GM11168 (cell line): ENCODE measurements around the gene ST8SIA1.
"Not testable (repeated sequence)": the region's sequence is repeated elsewhere in the genome, so short reads cannot be mapped to it uniquely, and the experiment has no call there.

Experiments
- in situ Hi-C: fragments of 300-500 bp; cut with MboI; formaldehyde crosslinking; loops from one replicate; pipeline ENCODE4 v1.12.0; 2022; ENCODE audit warnings: low sequenced_read_pairs; ENCODE audit not compliant: unreplicated experiment

Gene ST8SIA1

GRCh38 chr12:22201101-22201500 lies 133.4 kb downstream of the ST8SIA1 start:
- in situ Hi-C loops, result no loop called here

DNA sequence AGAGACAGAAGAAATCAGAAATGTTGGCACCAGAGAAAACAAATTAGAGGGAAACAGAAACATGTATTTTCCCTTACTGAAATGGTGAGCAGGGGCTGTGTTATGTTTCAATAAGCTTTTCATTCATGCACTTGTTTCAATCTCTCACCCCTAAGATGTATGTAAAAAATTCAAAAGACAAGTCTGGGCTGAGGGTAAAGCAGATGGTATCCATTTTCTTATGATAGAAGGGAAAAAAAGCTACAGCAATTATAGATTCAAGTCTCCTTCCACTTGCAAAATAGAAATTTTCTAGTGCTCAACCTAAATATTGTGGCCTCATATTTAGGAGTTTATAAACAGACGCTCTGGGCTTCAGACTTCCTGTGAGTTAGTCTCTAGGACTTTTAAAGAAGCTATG lies 138.3 kb downstream of the ST8SIA1 start:
- in situ Hi-C loops, result no loop called here

GRCh38 chr12:22190969-22191368 lies 143.5 kb downstream of the ST8SIA1 start:
- in situ Hi-C loops, result no loop called here

- in situ Hi-C loops, result no loop called here
Measured at GRCh38 chr12:22188431-22188830, 146.1 kb downstream of the ST8SIA1 start.

GRCh38 chr12:22180705-22181104 lies 153.8 kb downstream of the ST8SIA1 start:
- in situ Hi-C loops, result no loop called here

DNA sequence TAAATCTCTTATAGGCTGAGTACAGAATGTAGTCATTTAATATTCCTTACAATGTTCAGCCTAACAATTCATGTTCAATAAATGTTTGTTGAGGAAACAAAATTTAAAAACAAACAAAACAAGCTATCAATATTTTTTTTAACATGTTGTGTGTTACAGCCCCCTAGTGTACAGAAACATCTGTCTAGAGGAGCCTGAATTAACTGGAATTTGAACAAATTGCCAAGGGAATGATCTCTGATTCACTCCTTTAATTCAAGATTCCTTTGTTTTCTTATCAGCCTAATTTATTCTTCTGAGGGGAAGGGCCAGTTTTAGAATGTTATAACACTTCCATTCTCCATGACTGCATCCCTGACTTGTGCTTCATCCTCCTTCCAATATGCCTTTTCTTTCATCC lies 161.3 kb downstream of the ST8SIA1 start:
- in situ Hi-C loops, result no loop called here

- in situ Hi-C loops, result no loop called here
Measured at GRCh38 chr12:22172501-22172900, 162.0 kb downstream of the ST8SIA1 start.

DNA sequence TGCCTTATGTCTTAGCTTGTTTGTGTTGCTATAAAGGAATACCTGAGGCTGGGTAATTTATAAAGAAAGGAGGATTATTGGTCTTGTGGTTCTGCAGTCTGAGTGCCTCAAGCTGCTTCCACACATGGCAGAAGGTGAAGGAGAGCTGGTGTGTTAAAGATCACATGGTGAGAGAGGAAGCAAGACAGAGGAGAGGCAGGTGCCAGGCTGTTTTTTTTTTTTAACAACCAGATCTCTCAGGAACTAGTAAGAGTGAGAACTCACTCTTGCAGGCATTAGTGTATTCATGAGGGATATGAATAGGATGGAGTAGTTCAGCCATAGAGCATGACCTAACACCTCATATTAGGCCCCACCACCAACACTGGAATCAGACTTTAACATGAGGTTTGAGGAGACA lies 165.1 kb downstream of the ST8SIA1 start:
- in situ Hi-C loops, result no loop called here

GRCh38 chr12:22164139-22164538 lies 170.4 kb downstream of the ST8SIA1 start:
- in situ Hi-C loops, result no loop called here

DNA sequence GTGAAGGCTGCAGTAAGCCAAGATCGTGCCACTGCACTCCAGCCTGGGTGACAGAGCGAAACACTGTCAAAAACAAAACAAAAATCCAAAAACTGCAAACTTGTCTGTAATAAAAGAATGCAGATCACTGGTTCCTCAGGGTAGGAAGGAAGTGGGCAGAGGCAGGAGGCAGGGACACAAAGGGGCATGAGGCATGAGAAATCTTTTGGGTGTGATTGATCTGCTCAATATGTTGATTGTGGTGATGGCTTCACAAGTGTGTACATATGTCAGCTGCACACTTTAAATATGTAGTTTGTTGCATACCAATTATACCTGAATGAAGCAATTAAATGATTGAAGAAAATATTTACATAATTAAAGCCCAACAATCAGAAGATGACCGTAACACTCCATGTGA lies 170.9 kb downstream of the ST8SIA1 start:
- in situ Hi-C loops, result no loop called here

- in situ Hi-C loops, result no loop called here
Measured at GRCh38 chr12:22160396-22161003, 174.0 kb downstream of the ST8SIA1 start.

DNA sequence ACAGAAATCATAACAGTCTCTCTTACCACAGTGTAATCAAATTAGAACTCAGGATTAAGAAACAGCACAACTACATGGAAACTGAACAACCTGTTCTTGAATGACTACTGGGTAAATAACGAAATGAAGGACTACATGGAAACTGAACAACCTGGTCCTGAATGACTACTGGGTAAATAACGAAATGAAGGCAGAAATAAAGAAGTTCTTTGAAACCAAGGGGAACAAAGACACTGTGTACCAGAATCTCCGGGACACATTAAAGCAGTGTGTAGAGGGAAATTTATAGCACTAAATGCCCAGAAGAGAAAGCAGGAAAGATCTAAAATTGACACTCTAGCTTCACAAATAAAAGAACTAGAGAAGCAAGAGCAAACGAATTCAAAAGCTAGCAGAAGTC lies 185.2 kb downstream of the ST8SIA1 start:
- in situ Hi-C loops, result not testable (repeated sequence)

GRCh38 chr12:22146686-22147085 lies 187.8 kb downstream of the ST8SIA1 start:
- in situ Hi-C loops, result not testable (repeated sequence)
